GM18861 (cell line): Measurements from ENCODE around the gene ALPK3.

ENCODE experiments used
- ATAC-seq: cut with Tn5 transposase; IDR thresholded peaks from one replicate; pipeline ENCODE4 v1.9.1; 2021; ENCODE audit not compliant: unreplicated experiment

Gene ALPK3

GRCh38 chr15:84914351-84914750 lies 97.2 kb downstream of the ALPK3 start:
- ATAC-seq, result no peak

DNA sequence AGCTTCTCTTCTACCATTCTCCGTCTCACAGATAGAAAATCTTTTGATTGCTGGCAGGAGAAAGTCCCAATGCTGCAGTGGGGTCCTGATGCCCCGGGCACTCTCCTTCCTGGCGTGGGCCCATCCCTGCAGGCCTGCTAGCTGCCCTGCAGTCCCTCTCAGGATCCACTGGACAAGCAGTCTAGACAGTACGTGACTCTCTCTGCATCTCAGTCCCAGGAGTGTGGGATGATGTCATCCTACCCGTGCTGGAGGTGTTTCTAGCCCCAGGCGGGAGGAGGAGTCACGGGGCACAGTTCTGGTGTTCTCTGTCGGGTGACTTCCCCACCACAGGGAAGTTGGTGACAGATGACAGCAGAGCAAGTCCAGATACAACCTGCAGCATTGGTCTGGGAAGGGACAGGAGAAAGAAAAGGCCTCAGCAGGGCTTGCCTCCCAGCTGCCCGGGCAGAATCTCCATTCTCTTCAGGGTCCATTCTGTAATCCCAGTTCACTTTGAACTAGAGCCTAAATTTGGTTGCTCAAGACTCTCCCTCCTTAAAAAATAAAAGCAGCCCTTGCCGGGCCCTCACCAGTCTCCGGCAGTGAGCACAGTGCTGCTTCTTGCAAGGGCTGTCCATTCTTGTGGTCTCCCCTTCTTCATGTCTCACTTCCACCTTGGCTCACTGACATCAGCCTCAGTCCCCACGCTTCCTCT lies 97.9 kb downstream of the ALPK3 start:
- peak; percentile 89 for ATAC-seq

DNA sequence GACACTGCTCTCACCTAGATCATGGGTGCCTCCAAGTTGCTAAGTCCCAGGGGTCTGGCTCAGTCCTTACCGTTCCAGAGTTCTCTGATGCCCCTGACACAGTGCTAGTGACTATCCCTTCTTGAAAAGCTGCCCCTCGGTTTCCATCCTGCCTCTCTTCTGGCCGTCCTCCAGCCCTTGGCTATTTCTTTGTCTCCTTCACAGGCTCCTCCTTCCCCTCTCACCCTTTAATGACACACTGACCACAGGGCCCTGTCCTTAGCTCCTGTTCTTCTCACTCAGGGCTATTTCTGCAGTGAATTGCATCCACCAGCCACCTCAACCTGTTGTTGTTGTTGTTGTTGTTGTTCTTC lies 98.4 kb downstream of the ALPK3 start:
- no peak for ATAC-seq

DNA sequence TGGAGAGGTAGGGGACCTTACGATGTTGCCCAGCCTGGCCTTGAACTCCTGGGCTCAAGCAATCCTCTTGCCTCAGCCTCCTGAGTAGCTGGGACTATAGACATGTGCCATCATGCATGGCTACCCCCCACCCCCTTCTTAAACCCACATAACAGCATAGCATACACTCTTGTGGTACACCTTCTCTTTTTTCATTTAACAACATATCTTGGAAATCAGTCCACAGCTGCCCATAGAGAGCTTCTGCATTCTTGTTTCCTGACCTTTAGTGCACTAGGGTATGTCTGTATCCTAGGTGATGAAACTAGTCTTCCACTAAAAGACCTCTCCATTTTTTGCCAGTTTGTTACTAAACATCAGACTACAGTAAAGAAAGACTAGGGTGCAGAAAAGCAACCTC lies 100.3 kb downstream of the ALPK3 start:
- ATAC-seq, result no peak

- no peak for ATAC-seq
These were observed 102.0 kb downstream of the ALPK3 start for GRCh38 chr15:84919106-84919667.

DNA sequence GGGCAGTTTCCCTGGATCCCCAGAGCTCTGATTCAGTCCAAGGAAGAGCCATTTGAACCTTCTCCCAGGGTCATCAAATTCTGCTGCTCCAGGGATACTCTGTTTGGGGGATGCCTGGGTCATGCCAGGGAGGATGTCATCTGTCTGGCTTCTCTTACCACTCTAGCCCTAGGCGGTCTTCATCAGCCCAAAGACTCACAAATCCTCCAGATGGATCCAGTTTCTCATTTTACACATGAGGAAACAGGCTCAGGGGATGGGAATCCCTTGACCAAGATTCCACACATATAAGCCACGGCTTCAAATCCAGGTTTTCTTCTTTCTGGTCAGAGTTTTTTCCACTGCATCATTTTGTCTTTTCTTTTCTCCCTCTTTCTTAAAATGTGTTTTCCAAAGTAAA lies 104.0 kb downstream of the ALPK3 start:
- no peak for ATAC-seq

GRCh38 chr15:84922530-84922929 lies 105.4 kb downstream of the ALPK3 start:
- no peak for ATAC-seq
